Measurements from ENCODE around the gene KMT5B. TPM values are rescaled to one million over a fixed set of nuclear protein-coding genes. Genes with fewer than 3 reads are reported as not detected.

KMT5B gene
- total RNA-seq, 4 donors from 2014 or later = 57.4 to 84.2 (median 67.4) TPM

GRCh38 chr11:68181719-68182451 is 31.2 kb downstream of the KMT5B start:
- 89 to 90% methylated on average over 7 of the region's 7 CpGs for WGBS, 2 donors
- intact Hi-C loops (cut with DNase I) = no loop called here
- no peaks in the 10 kb centered on the region for H3K27me3 ChIP-seq
- H3K36me3 ChIP-seq = peaks cover 15 to 27% of the 10 kb centered on the region in 2 donors
- TF ChIP-seq CTCF (IDR thresholded peaks at IDR 0.05) (no peak), POLR2A (IDR thresholded peaks at IDR 0.05) (no peak)
- no peaks in the 10 kb centered on the region for H3K9me3 ChIP-seq
- no peak for DNase-seq
- H3K4me3 ChIP-seq (replicated peaks in 1 of 3) = no peak overlapping the region
- peak overlapping the region in 2 of 3 donors; percentile 3 to 78 for H3K27ac ChIP-seq
- H3K4me1 ChIP-seq = peaks cover 21 to 25% of the 10 kb centered on the region in 2 donors

GRCh38 chr11:68179847-68180246 is 33.2 kb downstream of the KMT5B start:
- H3K9me3 ChIP-seq = no peaks in the 10 kb centered on the region
- H3K4me1 ChIP-seq = peaks cover 29 to 35% of the 10 kb centered on the region in 2 donors
- peak overlapping the region; percentile 71 to 84 (median 78) for H3K27ac ChIP-seq
- H3K27me3 ChIP-seq = no peaks in the 10 kb centered on the region
- intact Hi-C loops (cut with DNase I) = no loop called here
- no peak for DNase-seq
- no peak for TF ChIP-seq POLR2A (IDR thresholded peaks at IDR 0.05)
- TF ChIP-seq CTCF (IDR thresholded peaks at IDR 0.05) = no peak
- 93 to 96% methylated on average over 2 of the region's 2 CpGs for WGBS, 2 donors
- H3K36me3 ChIP-seq = peaks cover 7 to 19% of the 10 kb centered on the region in 2 donors
- H3K4me3 ChIP-seq (replicated peaks in 1 of 3) = no peak overlapping the region

GRCh38 chr11:68177877-68178276 is 35.2 kb downstream of the KMT5B start:
- Histone ChIP-seq H3K4me1 (peaks cover 44 to 50% of the 10 kb centered on the region in 2 donors), H3K4me3 (replicated peaks in 1 of 3) (no peak overlapping the region), H3K27me3 (no peaks in the 10 kb centered on the region), H3K9me3 (no peaks in the 10 kb centered on the region), H3K36me3 (peaks cover 3 to 10% of the 10 kb centered on the region in 2 donors), H3K27ac (peak overlapping the region; percentile 25 to 96 (median 88))
- WGBS, 2 donors = 90 to 93% methylated on average over 5 of the region's 5 CpGs
- DNase-seq = no peak
- TF ChIP-seq CTCF (IDR thresholded peaks at IDR 0.05) (no peak), POLR2A (IDR thresholded peaks at IDR 0.05) (no peak)
- intact Hi-C loops (cut with DNase I) = no loop called here

- 35 to 42% methylated on average over 4 of the region's 4 CpGs for WGBS, 2 donors
- H3K36me3 ChIP-seq = peaks cover 22 to 41% of the 10 kb centered on the region in 2 donors
- H3K9me3 ChIP-seq = no peaks in the 10 kb centered on the region
- peak overlapping the region; percentile 80 to 96 (median 88) for H3K27ac ChIP-seq
- peak; percentile 90 to 91 for DNase-seq
- H3K4me3 ChIP-seq (replicated peaks in 1 of 3) = no peak overlapping the region
- TF ChIP-seq CTCF (IDR thresholded peaks at IDR 0.05) (no peak), POLR2A (IDR thresholded peaks at IDR 0.05) (peak in 1 of 2 donors; percentile 23)
- intact Hi-C loops (cut with DNase I) = no loop called here
- peaks cover 30 to 37% of the 10 kb centered on the region in 2 donors for H3K4me1 ChIP-seq
- H3K27me3 ChIP-seq = no peaks in the 10 kb centered on the region
Observed at GRCh38 chr11:68173926-68174325, 39.2 kb downstream of the KMT5B start.

GRCh38 chr11:68169442-68169841 is 43.7 kb downstream of the KMT5B start:
- Histone ChIP-seq H3K27ac (peak overlapping the region in 2 of 3 donors; percentile 13 to 39), H3K4me3 (replicated peaks in 1 of 3) (no peak overlapping the region), H3K27me3 (no peaks in the 10 kb centered on the region), H3K9me3 (no peaks in the 10 kb centered on the region), H3K4me1 (peaks cover 21 to 39% of the 10 kb centered on the region in 2 donors), H3K36me3 (peaks cover 32 to 59% of the 10 kb centered on the region in 2 donors)
- DNase-seq = no peak
- intact Hi-C loops (cut with DNase I) = no loop called here
- no peak for TF ChIP-seq POLR2A (IDR thresholded peaks at IDR 0.05)
- TF ChIP-seq CTCF (IDR thresholded peaks at IDR 0.05) = no peak

Measured in thyroid gland (tissue), 4 donors.